Bronchial epithelial cell (primary cell): ENCODE measurements around the gene IKZF1. TPM values are rescaled to one million over a fixed set of nuclear protein-coding genes. Genes with fewer than 3 reads are reported as not detected.

ENCODE experiments used
- DNase-seq: peaks from one replicate; pipeline ENCODE4 v3.0.0-alpha.2; 2010; ENCODE audit warnings: low read depth
- FAIRE-seq: peaks from 2 replicates; lab custom pipeline; 2011; peaks lifted over from hg19 to GRCh38; lab: Jason Lieb, UNC
- H3K27me3 ChIP-seq: 2 replicates; pipeline ENCODE4 v1.5.1; 2011; ENCODE audit warnings: low read length; ENCODE audit not compliant: control insufficient read depth, insufficient read depth
- H3K36me3 ChIP-seq: 2 replicates; pipeline ENCODE4 v1.5.1; 2011; ENCODE audit warnings: low read length; ENCODE audit not compliant: control insufficient read depth, insufficient read depth
- H3K4me3 ChIP-seq: 2 replicates; pipeline ENCODE4 v1.5.1; 2011; ENCODE audit warnings: mild to moderate bottlenecking, low read depth, low read length, control low read depth
- CTCF ChIP-seq: IDR thresholded peaks from 2 replicates; pipeline ENCODE4 v1.5.1; 2011; ENCODE audit warnings: mild to moderate bottlenecking, moderate library complexity, low read length, control low read depth, inconsistent platforms; ENCODE audit not compliant: insufficient read depth, severe bottlenecking
- total RNA-seq: library from RNA; depleted of rRNA; stranded (reverse); fragments of >200 nt; gene quantifications from 2 replicates; pipeline ENCODE4 v1.2.1, GENCODE V29; 2014

The IKZF1 gene
- total RNA-seq, 1 donor from 2014 or later, result not detected

GRCh38 chr7:50366311-50366710 is 61.8 kb downstream of the IKZF1 start:
- Histone ChIP-seq H3K36me3 (no peaks in the 10 kb centered on the region), H3K4me3 (no peak overlapping the region), H3K27me3 (no peaks in the 10 kb centered on the region)
- DNase-seq (no peak), FAIRE-seq (no peak)
- TF ChIP-seq CTCF, result no peak

- Histone ChIP-seq H3K27me3 (no peaks in the 10 kb centered on the region), H3K36me3 (no peaks in the 10 kb centered on the region), H3K4me3 (no peak overlapping the region)
- no peak for DNase-seq
- FAIRE-seq, result peak; percentile 83
- TF ChIP-seq CTCF, result no peak
Measured at GRCh38 chr7:50367100-50367499, 62.6 kb downstream of the IKZF1 start.

GRCh38 chr7:50367570-50367969 is 63.1 kb downstream of the IKZF1 start:
- TF ChIP-seq CTCF, result no peak
- no peaks in the 10 kb centered on the region for H3K36me3 ChIP-seq
- no peak for DNase-seq
- H3K27me3 ChIP-seq, result no peaks in the 10 kb centered on the region
- no peak for FAIRE-seq
- no peak overlapping the region for H3K4me3 ChIP-seq

- no peaks in the 10 kb centered on the region for H3K27me3 ChIP-seq
- H3K36me3 ChIP-seq, result no peaks in the 10 kb centered on the region
- FAIRE-seq, result no peak
Measured at GRCh38 chr7:50368366-50368765, 63.9 kb downstream of the IKZF1 start.

GRCh38 chr7:50369143-50370026 is 64.9 kb downstream of the IKZF1 start:
- H3K27me3 ChIP-seq, result no peaks in the 10 kb centered on the region
- DNase-seq, result peak; percentile 34
- no peak for FAIRE-seq
- H3K36me3 ChIP-seq, result no peaks in the 10 kb centered on the region
- no peak overlapping the region for H3K4me3 ChIP-seq
- peak; percentile 59 for TF ChIP-seq CTCF

More at GRCh38 chr7:50368366-50368765, 63.9 kb downstream of the IKZF1 start:
- no peak for DNase-seq
- no peak for TF ChIP-seq CTCF
- H3K4me3 ChIP-seq, result no peak overlapping the region
